ENCODE results near the gene SLC7A14.

SLC7A14 gene

GRCh38 chr3:170585937-170586310, at the start of gene SLC7A14:
TSS of gene SLC7A14 (minus strand) at chr3:170586075. CDS start at chr3:170526936, 59,139 bp downstream.
- no peak for FAIRE-seq
- DNase-seq (ENCODE audit: low spot score) = no peak

GRCh38 chr3:170635385-170635735, 49.5 kb upstream of the SLC7A14 start:
- DNase-seq (ENCODE audit: low spot score) = no peak
- FAIRE-seq = no peak

GRCh38 chr3:170634663-170635384, 48.9 kb upstream of the SLC7A14 start:
- DNase-seq (ENCODE audit: low spot score) (no peak), FAIRE-seq (no peak)

- FAIRE-seq (no peak), DNase-seq (ENCODE audit: low spot score) (no peak)
Measured at GRCh38 chr3:170633573-170633972, 47.7 kb upstream of the SLC7A14 start.

GRCh38 chr3:170632780-170633179, 46.9 kb upstream of the SLC7A14 start:
- no peak for FAIRE-seq
- DNase-seq (ENCODE audit: low spot score) = no peak

- FAIRE-seq (no peak), DNase-seq (ENCODE audit: low spot score) (no peak)
Measured at GRCh38 chr3:170631755-170632488, 46.0 kb upstream of the SLC7A14 start.

GRCh38 chr3:170623524-170623923, 37.6 kb upstream of the SLC7A14 start:
- FAIRE-seq (no peak), DNase-seq (ENCODE audit: low spot score) (no peak)

GRCh38 chr3:170622369-170623159, 36.7 kb upstream of the SLC7A14 start:
- no peak for FAIRE-seq
- DNase-seq (ENCODE audit: low spot score) = no peak

GRCh38 chr3:170621256-170621655, 35.4 kb upstream of the SLC7A14 start:
- no peak for DNase-seq (ENCODE audit: low spot score)
- FAIRE-seq = no peak

- DNase-seq (ENCODE audit: low spot score) (peak; percentile 85), FAIRE-seq (peak; percentile 87)
Measured at GRCh38 chr3:170614214-170614966, 28.5 kb upstream of the SLC7A14 start.

GRCh38 chr3:170611751-170612150, 25.9 kb upstream of the SLC7A14 start:
- FAIRE-seq = no peak
- no peak for DNase-seq (ENCODE audit: low spot score)

- DNase-seq (ENCODE audit: low spot score) (no peak), FAIRE-seq (no peak)
Measured at GRCh38 chr3:170610321-170610884, 24.5 kb upstream of the SLC7A14 start.

GRCh38 chr3:170608475-170608874, 22.6 kb upstream of the SLC7A14 start:
- DNase-seq (ENCODE audit: low spot score) (no peak), FAIRE-seq (no peak)

GRCh38 chr3:170606675-170607074, 20.8 kb upstream of the SLC7A14 start:
- no peak for FAIRE-seq
- DNase-seq (ENCODE audit: low spot score) = no peak

- FAIRE-seq (no peak), DNase-seq (ENCODE audit: low spot score) (no peak)
Measured at GRCh38 chr3:170605490-170605889, 19.6 kb upstream of the SLC7A14 start.

GRCh38 chr3:170603770-170604510, 18.1 kb upstream of the SLC7A14 start:
- FAIRE-seq (no peak), DNase-seq (ENCODE audit: low spot score) (no peak)

GRCh38 chr3:170602556-170602955, 16.7 kb upstream of the SLC7A14 start:
- FAIRE-seq (no peak), DNase-seq (ENCODE audit: low spot score) (no peak)

GRCh38 chr3:170600005-170600624, 14.2 kb upstream of the SLC7A14 start:
- DNase-seq (ENCODE audit: low spot score) (no peak), FAIRE-seq (no peak)

- DNase-seq (ENCODE audit: low spot score) = no peak
- FAIRE-seq = no peak
Measured at GRCh38 chr3:170599091-170599490, 13.2 kb upstream of the SLC7A14 start.

- FAIRE-seq (no peak), DNase-seq (ENCODE audit: low spot score) (no peak)
Measured at GRCh38 chr3:170598091-170598502, 12.2 kb upstream of the SLC7A14 start.

Data from RCC 7860 (cell line).